D721Med (cell line): ENCODE results near the gene PLCG2.

Experiments used
- DNase-seq: peaks from one replicate; pipeline ENCODE4 v3.0.0; 2011; ENCODE audit warnings: low spot score; ENCODE audit not compliant: insufficient read length
- FAIRE-seq: peaks from 2 replicates; lab custom pipeline; 2011; peaks lifted over from hg19 to GRCh38; lab: Jason Lieb, UNC
- CTCF ChIP-seq: IDR thresholded peaks from 2 replicates; pipeline ENCODE4 v1.5.1; 2012; ENCODE audit warnings: mild to moderate bottlenecking, control low read depth; ENCODE audit not compliant: insufficient read depth; ENCODE audit errors: missing control alignments

The PLCG2 gene

DNA sequence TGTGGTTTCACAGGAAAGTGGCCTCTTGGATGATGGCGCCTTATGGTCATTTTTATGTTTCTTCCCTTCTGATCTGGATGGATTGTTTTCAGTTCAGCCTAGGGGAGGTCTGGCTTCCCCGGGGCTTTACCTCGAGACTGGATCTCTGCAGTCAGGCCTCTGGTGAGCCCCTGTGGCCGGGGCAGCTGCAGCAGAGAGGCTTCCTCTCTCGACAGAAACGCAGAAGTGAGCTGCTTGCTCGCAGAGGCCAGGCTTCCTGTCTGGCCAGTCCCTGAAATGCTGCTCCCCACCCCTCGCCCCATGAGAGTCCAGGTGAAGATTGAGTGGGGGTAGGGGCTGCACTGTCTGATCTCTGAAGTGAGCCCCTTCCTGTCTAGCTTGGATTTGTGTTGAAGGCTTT lies 44.0 kb downstream of the PLCG2 start:
- FAIRE-seq: no peak
- no peak for DNase-seq
- no peak for TF ChIP-seq CTCF

DNA sequence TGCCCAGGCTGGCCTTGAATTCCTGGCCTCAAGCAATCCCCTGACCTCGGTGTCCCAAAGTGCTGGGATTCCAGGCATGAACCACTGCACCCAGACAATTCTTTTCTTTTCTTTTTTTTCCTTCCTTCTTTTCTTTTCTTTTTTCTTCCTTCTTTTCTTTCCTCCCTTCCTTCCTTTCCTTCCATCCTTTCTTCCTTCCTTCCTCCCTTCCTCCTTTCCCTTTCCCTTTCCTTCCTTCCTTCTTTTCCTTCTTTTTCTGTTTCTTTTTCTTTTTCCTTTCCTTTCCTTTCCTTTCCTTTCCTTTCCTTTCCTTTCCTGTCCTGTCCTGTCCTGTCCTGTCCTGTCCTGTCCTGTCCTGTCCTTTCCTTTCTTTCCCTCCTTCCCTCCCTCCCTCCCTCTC lies 44.6 kb downstream of the PLCG2 start:
- FAIRE-seq (no peak), DNase-seq (no peak)
- TF ChIP-seq CTCF: no peak

- TF ChIP-seq CTCF: no peak
- no peak for DNase-seq
- no peak for FAIRE-seq
Measured at GRCh38 chr16:81826523-81826922, 47.4 kb downstream of the PLCG2 start.

GRCh38 chr16:81830845-81831540 lies 51.9 kb downstream of the PLCG2 start:
- TF ChIP-seq CTCF: no peak
- DNase-seq: no peak
- no peak for FAIRE-seq

DNA sequence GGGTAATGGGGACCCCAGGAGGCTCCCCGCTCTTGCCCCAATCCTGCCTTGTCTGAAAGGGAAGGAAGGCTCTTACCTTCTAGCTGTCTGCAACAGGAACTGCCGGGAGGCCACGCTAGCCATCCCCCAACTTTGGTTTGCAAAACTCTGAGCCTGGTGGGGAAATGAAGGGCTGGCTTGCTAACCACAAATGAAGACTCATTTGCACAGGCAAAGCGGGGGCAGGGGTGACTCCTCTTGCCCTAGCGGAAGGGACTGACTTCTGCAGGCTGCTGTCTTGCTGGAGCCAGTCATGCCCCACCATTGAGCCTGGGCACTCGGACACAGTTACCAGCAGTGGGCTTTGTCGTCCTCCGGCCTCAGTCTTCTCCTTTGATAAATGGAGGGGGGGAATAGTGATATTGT lies 52.6 kb downstream of the PLCG2 start:
- FAIRE-seq: no peak

GRCh38 chr16:81832801-81833547 lies 53.9 kb downstream of the PLCG2 start:
- DNase-seq (no peak), FAIRE-seq (no peak)
- no peak for TF ChIP-seq CTCF

More for the DNA sequence above, 52.6 kb downstream of the PLCG2 start:
- DNase-seq: no peak
- no peak for TF ChIP-seq CTCF

DNA sequence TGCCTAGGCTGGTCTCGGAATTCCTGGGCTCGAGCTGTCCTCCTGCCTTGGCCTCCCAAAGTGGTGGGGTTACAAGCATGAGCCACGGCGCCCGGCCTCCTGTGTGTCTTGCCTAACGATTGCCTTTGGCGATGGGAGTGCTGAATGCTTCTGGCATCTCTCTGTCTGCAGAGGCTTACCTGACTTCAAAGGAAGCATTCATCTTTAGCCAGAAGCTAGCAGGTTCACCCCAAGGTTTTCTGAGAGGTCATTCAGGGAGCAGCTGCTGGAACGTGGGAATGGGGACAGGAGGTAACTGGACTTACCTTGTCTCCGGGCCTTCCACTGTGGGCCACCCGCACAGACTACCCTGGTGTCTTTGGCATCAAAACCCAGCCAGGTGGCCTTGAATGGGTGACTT lies 54.7 kb downstream of the PLCG2 start:
- FAIRE-seq: no peak
- no peak for DNase-seq
- TF ChIP-seq CTCF: no peak
